NCI-H748 treated with DMSO at 0.1 percent for 48 hours (cell line): Measurements from ENCODE around the gene SH3YL1.

Experiments
- DNase-seq: peaks from one replicate; lab custom pipeline; 2025; lab: John Stamatoyannopoulos, UW

Gene SH3YL1

GRCh38 chr2:281381-281780, 17.5 kb upstream of the SH3YL1 start:
- DNase-seq = no peak

GRCh38 chr2:280650-281110, 16.8 kb upstream of the SH3YL1 start:
- DNase-seq = no peak

GRCh38 chr2:279956-280649, 16.3 kb upstream of the SH3YL1 start:
- no peak for DNase-seq

- no peak for DNase-seq
These were observed 15.5 kb upstream of the SH3YL1 start for GRCh38 chr2:279366-279765.

GRCh38 chr2:278927-279320, 15.1 kb upstream of the SH3YL1 start:
- DNase-seq = no peak

- DNase-seq = no peak
These were observed 14.6 kb upstream of the SH3YL1 start for GRCh38 chr2:278312-278926.

- no peak for DNase-seq
These were observed 11.6 kb upstream of the SH3YL1 start for GRCh38 chr2:275466-275865.

- no peak for DNase-seq
These were observed 10.7 kb upstream of the SH3YL1 start for GRCh38 chr2:274503-274902.

GRCh38 chr2:273333-273732, 9.5 kb upstream of the SH3YL1 start:
- no peak for DNase-seq

- DNase-seq = no peak
These were observed 8.1 kb upstream of the SH3YL1 start for GRCh38 chr2:271917-272316.

- no peak for DNase-seq
These were observed 7.0 kb upstream of the SH3YL1 start for GRCh38 chr2:270861-271260.

GRCh38 chr2:269356-270030, 5.7 kb upstream of the SH3YL1 start:
- no peak for DNase-seq

GRCh38 chr2:268323-268722, 4.5 kb upstream of the SH3YL1 start:
- DNase-seq = no peak

- DNase-seq = peak; percentile 94
These were observed 949 bp upstream of the SH3YL1 start, which contains the start of gene ACP1 for GRCh38 chr2:264493-265468. Gene ACP1 (plus strand): TSS chr2:264947. CDS start chr2:264965, 18 bp downstream.

- DNase-seq = no peak
These were observed 652 bp downstream of the SH3YL1 start for GRCh38 chr2:263022-263738.

GRCh38 chr2:262117-262516, 1.7 kb downstream of the SH3YL1 start:
- no peak for DNase-seq

GRCh38 chr2:260507-261161, 3.2 kb downstream of the SH3YL1 start:
- no peak for DNase-seq

- no peak for DNase-seq
These were observed 4.0 kb downstream of the SH3YL1 start for GRCh38 chr2:259789-260331.

GRCh38 chr2:258933-259332, 4.9 kb downstream of the SH3YL1 start:
- no peak for DNase-seq

GRCh38 chr2:257842-258241, 6.0 kb downstream of the SH3YL1 start:
- no peak for DNase-seq

GRCh38 chr2:257429-257828, 6.4 kb downstream of the SH3YL1 start:
- no peak for DNase-seq
